ENCODE data around the gene AP5S1.

- TF ChIP-seq CTCF (IDR thresholded peaks at IDR 0.05; ENCODE audit: low read depth, low read length) (no peak), EZH2phosphoT487 (IDR thresholded peaks at IDR 0.05; ENCODE audit: low read depth) (no peak)
Measured at GRCh38 chr20:3796477-3797225, 23.7 kb upstream of the AP5S1 start.
